K562 (cell line): Measurements from ENCODE around the gene MKNK2. TPM values are rescaled to one million over a fixed set of nuclear protein-coding genes. Genes with fewer than 3 reads are reported as not detected.

Experiments
- CBX1 ChIP-seq: sonication (generic); IDR thresholded peaks from 2 replicates; pipeline ENCODE4 v1.6.1; 2016; ENCODE audit warnings: antibody characterized with exemption, low read depth, mild to moderate bottlenecking
- CBX5 ChIP-seq: IDR thresholded peaks from 2 replicates; pipeline ENCODE4 v1.6.1; 2014; ENCODE audit warnings: low read depth, borderline replicate concordance
- CREM ChIP-seq: IDR thresholded peaks from 2 replicates; pipeline ENCODE4 v1.6.1; 2014; ENCODE audit warnings: antibody characterized with exemption, low read depth
- EP300 ChIP-seq: IDR thresholded peaks from 2 replicates; pipeline ENCODE4 v1.6.1; 2012; ENCODE audit warnings: low read length, improper control_type of control experiment
- GABPA ChIP-seq: fragments of 200-800 bp; sonication (Bioruptor generic); conservative IDR thresholded peaks from 2 replicates; pipeline ENCODE4 v1.6.1; 2016; ENCODE audit warnings: low read depth, missing genetic modification characterization, missing compliant biosample characterization
- HMG20B ChIP-seq: fragments of 250-450 bp; sonication (Bioruptor Pico); IDR thresholded peaks from 2 replicates; pipeline ENCODE4 v1.5.0; 2021; ENCODE audit warnings: mild to moderate bottlenecking
- MAFG ChIP-seq: fragments of 450-650 bp; conservative IDR thresholded peaks from 2 replicates; pipeline ENCODE4 v1.6.1; 2016; ENCODE audit warnings: missing genetic modification characterization, missing compliant biosample characterization
- MAZ ChIP-seq, 2 experiments: fragments of 450-650 bp in 1 of 2; sonication (generic) in 1 of 2; formaldehyde crosslinking; IDR thresholded peaks in 1 of 2; conservative IDR thresholded peaks in 1 of 2; 2 replicates each; pipeline versions ENCODE4 v1.4.0 to v1.5.0; 2020; ENCODE audit warnings: mild to moderate bottlenecking in 1 of 2, missing genetic modification reagents in 1 of 2
- MCM3 ChIP-seq: fragments of 450-650 bp; IDR thresholded peaks from 2 replicates; pipeline ENCODE4 v1.6.1; 2016
- NR3C1 ChIP-seq: sonication (generic); formaldehyde crosslinking; IDR thresholded peaks from 2 replicates; pipeline ENCODE4 v1.8.1; 2022; ENCODE audit warnings: missing genetic modification reagents
- TAF15 ChIP-seq: fragments of 200-400 bp; formaldehyde crosslinking; IDR thresholded peaks from 2 replicates; pipeline ENCODE4 v1.6.1; 2017; ENCODE audit warnings: mild to moderate bottlenecking, low read depth, low read length, moderate library complexity
- ZNF384 ChIP-seq: IDR thresholded peaks from 2 replicates; pipeline ENCODE4 v1.6.1; 2012; ENCODE audit warnings: low read depth, low read length, improper control_type of control experiment
- ZNF696 ChIP-seq: fragments of 250-450 bp; sonication (Bioruptor Pico); conservative IDR thresholded peaks from 2 replicates; pipeline ENCODE4 v1.4.0; 2020; ENCODE audit warnings: mild to moderate bottlenecking, moderate library complexity
- ZNF79 ChIP-seq: fragments of 250-450 bp; sonication (Bioruptor Pico); IDR thresholded peaks from 2 replicates; pipeline ENCODE4 v1.4.0; 2020; ENCODE audit warnings: low read depth, mild to moderate bottlenecking, moderate library complexity
- ZNF830 ChIP-seq: fragments of 250-450 bp; sonication (Bioruptor Pico); IDR thresholded peaks from 2 replicates; pipeline ENCODE4 v1.5.0; 2021; ENCODE audit warnings: mild to moderate bottlenecking
- polyA plus RNA-seq, 8 experiments: library from polyadenylated mRNA; depleted of rRNA in 4 of 8; stranded (reverse) in 5 of 8; unstranded in 3 of 8; fragments of >200 nt; fragmentation: Nextera tagmentation in 2 of 8; fragmentation: Illumina TruSeq in 1 of 8; extraction: Ambion mirVana in 2 of 8; extraction: Trizol in 1 of 8; gene quantifications; 2 replicates each; pipeline versions ENCODE4 v1.2.1 to v1.2.3, GENCODE V29; 2011 to 2014; ENCODE audit warnings: inconsistent platforms in 1 of 8, missing spikeins in 1 of 8
- total RNA-seq, 7 experiments: library from RNA; depleted of rRNA in 6 of 7; stranded (reverse); fragments of >200 nt in 6 of 7; fragmentation: Illumina TruSeq in 2 of 7; extraction: Trizol in 2 of 7; gene quantifications; 2 replicates each; pipeline versions ENCODE4 v1.2.1 to v1.2.3, GENCODE V29; 2011 to 2021; ENCODE audit warnings: low replicate concordance in 1 of 7
- TF ChIP-seq, protein P1 (sequence below): fragments of 450-650 bp; IDR thresholded peaks from 2 replicates; pipeline ENCODE4 v1.6.1; 2016; ENCODE audit warnings: low read depth
- TF ChIP-seq, protein P2 (sequence below): sonication (generic); formaldehyde crosslinking; IDR thresholded peaks from 2 replicates; pipeline ENCODE4 v1.8.1; 2023; ENCODE audit warnings: mild to moderate bottlenecking, missing genetic modification reagents
- TF ChIP-seq, protein P3 (sequence below): fragments of 200-800 bp; sonication (Bioruptor generic); IDR thresholded peaks from 2 replicates; pipeline ENCODE4 v1.6.1; 2017; ENCODE audit warnings: missing genetic modification characterization, missing compliant biosample characterization

MKNK2 gene
- total and polyA plus RNA-seq, 9 of the 15 experiments (the other 6 are each of a cell fraction or from before 2014, with no cell fraction given), result 5.1 to 191 (median 51.9) TPM

DNA sequence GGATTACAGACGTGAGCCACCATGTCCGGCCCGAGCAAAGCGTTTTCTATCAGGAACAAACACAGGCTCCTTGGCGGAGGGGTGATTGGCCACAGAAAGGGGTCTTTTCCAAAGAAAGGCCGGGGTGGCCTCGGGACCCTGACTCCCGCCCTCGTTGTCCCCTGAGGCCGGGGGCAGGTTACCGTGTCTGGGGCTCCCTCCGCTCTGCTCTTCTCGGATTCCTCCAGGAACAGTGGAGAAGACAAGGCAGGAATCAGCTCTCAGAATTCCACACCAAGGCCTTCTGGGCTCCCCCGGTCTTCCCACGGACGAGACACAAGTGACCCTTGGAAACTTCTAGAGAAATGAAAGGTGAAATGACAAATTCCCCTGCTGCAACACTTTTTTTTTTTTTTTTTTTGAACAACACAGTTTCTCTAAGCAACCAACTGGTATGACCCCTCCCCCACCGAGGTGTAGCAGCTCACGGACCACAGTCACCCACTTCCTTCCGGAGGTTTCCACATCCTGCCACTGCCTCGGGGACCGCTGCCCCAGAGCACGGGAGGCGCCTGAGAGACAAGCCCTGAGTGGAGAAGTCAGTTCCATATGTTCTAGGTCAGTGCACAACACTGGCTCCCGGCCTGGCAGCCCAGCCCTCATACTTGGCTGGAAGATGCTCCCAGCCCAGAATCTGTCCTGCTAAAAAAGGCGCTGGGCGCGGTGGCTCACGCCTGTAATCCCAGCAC is 34.1 kb upstream of the MKNK2 start (continued):
- TF ChIP-seq, protein P1, sequence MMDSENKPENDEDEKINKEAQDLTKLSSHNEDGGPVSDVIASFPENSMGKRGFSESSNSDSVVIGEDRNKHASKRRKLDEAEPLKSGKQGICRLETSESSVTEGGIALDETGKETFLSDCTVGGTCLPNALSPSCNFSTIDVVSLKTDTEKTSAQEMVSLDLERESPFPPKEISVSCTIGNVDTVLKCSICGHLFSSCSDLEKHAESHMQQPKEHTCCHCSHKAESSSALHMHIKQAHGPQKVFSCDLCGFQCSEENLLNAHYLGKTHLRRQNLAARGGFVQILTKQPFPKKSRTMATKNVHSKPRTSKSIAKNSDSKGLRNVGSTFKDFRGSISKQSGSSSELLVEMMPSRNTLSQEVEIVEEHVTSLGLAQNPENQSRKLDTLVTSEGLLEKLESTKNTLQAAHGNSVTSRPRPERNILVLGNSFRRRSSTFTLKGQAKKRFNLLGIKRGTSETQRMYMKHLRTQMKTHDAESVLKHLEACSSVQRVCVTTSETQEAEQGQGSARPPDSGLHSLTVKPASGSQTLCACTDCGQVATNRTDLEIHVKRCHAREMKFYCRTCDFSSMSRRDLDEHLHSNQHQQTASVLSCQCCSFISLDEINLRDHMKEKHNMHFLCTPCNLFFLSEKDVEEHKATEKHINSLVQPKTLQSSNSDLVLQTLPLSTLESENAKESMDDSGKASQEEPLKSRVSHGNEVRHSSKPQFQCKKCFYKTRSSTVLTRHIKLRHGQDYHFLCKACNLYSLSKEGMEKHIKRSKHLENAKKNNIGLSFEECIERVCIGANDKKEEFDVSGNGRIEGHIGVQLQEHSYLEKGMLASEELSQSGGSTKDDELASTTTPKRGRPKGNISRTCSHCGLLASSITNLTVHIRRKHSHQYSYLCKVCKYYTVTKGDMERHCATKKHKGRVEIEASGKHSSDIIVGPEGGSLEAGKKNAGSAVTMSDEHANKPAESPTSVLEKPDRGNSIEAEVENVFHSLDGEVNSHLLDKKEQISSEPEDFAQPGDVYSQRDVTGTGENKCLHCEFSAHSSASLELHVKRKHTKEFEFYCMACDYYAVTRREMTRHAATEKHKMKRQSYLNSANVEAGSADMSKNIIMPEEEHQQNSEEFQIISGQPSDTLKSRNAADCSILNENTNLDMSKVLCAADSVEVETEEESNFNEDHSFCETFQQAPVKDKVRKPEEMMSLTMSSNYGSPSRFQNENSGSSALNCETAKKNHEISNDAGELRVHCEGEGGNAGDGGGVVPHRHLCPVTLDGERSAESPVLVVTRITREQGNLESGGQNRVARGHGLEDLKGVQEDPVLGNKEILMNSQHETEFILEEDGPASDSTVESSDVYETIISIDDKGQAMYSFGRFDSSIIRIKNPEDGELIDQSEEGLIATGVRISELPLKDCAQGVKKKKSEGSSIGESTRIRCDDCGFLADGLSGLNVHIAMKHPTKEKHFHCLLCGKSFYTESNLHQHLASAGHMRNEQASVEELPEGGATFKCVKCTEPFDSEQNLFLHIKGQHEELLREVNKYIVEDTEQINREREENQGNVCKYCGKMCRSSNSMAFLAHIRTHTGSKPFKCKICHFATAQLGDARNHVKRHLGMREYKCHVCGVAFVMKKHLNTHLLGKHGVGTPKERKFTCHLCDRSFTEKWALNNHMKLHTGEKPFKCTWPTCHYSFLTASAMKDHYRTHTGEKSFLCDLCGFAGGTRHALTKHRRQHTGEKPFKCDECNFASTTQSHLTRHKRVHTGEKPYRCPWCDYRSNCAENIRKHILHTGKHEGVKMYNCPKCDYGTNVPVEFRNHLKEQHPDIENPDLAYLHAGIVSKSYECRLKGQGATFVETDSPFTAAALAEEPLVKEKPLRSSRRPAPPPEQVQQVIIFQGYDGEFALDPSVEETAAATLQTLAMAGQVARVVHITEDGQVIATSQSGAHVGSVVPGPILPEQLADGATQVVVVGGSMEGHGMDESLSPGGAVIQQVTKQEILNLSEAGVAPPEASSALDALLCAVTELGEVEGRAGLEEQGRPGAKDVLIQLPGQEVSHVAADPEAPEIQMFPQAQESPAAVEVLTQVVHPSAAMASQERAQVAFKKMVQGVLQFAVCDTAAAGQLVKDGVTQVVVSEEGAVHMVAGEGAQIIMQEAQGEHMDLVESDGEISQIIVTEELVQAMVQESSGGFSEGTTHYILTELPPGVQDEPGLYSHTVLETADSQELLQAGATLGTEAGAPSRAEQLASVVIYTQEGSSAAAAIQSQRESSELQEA, result no peak
- TF ChIP-seq MCM3, result no peak
- TF ChIP-seq CBX1, result no peak
- TF ChIP-seq HMG20B (CRISPR knock-in tag), result no peak
- TF ChIP-seq, protein P2, sequence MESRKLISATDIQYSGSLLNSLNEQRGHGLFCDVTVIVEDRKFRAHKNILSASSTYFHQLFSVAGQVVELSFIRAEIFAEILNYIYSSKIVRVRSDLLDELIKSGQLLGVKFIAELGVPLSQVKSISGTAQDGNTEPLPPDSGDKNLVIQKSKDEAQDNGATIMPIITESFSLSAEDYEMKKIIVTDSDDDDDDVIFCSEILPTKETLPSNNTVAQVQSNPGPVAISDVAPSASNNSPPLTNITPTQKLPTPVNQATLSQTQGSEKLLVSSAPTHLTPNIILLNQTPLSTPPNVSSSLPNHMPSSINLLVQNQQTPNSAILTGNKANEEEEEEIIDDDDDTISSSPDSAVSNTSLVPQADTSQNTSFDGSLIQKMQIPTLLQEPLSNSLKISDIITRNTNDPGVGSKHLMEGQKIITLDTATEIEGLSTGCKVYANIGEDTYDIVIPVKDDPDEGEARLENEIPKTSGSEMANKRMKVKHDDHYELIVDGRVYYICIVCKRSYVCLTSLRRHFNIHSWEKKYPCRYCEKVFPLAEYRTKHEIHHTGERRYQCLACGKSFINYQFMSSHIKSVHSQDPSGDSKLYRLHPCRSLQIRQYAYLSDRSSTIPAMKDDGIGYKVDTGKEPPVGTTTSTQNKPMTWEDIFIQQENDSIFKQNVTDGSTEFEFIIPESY, result peak; percentile 68
- no peak for TF ChIP-seq ZNF79 (CRISPR knock-in tag)
- no peak for TF ChIP-seq TAF15
- peak; percentile 89 for TF ChIP-seq GABPA
- no peak for TF ChIP-seq CBX5
- TF ChIP-seq, protein P3, sequence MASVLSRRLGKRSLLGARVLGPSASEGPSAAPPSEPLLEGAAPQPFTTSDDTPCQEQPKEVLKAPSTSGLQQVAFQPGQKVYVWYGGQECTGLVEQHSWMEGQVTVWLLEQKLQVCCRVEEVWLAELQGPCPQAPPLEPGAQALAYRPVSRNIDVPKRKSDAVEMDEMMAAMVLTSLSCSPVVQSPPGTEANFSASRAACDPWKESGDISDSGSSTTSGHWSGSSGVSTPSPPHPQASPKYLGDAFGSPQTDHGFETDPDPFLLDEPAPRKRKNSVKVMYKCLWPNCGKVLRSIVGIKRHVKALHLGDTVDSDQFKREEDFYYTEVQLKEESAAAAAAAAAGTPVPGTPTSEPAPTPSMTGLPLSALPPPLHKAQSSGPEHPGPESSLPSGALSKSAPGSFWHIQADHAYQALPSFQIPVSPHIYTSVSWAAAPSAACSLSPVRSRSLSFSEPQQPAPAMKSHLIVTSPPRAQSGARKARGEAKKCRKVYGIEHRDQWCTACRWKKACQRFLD (CRISPR knock-in tag), result peak; percentile 62; the same call in 1 of the 2 replicates
- TF ChIP-seq CREM, result 0 out of 2 replicates have a peak, but pooled peaks have one; percentile 28
- no peak for TF ChIP-seq NR3C1 (CRISPR knock-in tag)
- no peak; the same call in 1 of the 2 replicates for TF ChIP-seq EP300
- TF ChIP-seq MAZ (CRISPR knock-in tag; conservative IDR thresholded peaks at IDR 0.05 in 1 of 2, IDR thresholded peaks at IDR 0.05 in 1 of 2), result 0 out of 4 replicates have a peak, but pooled peaks of 1 of the 2 experiments have one; percentile 25
- peak; percentile 93 for TF ChIP-seq ZNF384
- TF ChIP-seq ZNF696, result no peak
- TF ChIP-seq ZNF830 (CRISPR knock-in tag), result no peak
- no peak for TF ChIP-seq MAFG (tag)
